DMS53 treated with DMSO at 0.1 percent for 48 hours (cell line): ENCODE measurements around the gene SOX5.

Experiments
- DNase-seq: peaks from one replicate; lab custom pipeline; 2025; ENCODE audit not compliant: unreplicated experiment; lab: John Stamatoyannopoulos, UW

The SOX5 gene

DNA sequence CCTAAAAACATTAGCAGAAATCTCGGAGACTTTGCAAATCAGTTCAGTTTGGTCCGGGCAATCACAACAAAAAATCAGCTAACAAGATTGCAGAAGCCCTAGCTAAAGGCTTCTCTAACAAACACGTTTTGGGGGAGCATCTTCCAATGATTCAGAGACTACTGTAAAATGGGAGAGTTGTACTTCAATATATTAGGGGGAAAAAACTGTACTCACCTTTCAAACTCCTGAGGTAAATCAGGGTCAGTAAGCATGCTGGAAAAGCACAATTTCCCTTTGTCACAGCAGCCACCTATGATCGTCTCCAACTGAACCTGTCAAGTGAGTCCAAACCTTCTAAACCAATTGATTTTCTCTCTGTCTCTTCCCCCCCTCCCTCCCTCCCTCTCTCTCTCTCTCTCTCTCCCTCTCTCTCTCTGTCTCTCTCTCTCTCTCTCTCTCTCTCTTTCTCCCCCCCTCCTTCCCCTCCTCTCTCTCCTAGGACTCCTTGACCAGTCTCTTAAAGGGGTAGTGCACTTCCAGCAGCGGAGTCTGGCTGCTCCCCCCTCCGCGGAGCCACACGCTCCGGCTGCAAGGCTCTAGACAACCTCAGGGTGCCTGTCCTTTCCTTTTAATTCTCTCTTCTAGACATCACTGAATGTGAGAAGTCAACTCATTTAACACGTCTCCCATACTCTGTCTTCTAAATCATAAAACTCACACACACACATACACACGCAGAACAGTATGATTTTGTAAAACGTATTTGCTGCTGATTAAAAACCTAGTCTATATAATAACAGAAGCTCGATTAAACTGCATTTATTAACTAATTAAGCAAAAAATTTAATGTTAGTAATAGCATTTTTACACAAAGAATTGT, at the start of gene SOX5:
Gene SOX5 (minus strand): TSS at position 323 of the 862 bp plus-strand sequence. CDS start 69 bp downstream, at position 254.
- DNase-seq = peak; percentile 100

- no peak for DNase-seq
Observed at GRCh38 chr12:23987046-23987445, 37.6 kb upstream of the SOX5 start.

- DNase-seq = no peak
Observed at GRCh38 chr12:23980826-23981225, 31.4 kb upstream of the SOX5 start.

GRCh38 chr12:23964812-23965211, 15.3 kb upstream of the SOX5 start:
- no peak for DNase-seq

DNA sequence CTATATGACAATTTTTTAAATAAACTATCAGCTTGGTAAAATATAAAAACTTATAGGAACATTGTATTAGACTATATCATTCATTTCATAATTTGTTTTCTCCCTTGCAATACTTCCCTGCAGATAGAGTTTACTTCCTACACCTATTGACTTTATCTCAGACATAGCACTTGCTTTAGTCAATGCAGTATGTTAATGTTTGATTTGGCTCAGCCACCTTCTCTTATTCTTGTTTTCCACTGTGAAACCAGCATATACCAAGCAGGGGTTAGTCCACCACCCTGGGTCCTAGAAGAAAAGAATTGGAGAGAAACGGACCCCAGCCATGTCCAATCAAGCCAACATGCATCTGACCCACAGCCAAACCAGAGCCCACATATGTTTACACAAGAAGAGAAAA, 10.4 kb upstream of the SOX5 start:
- peak; percentile 75 for DNase-seq

- DNase-seq = peak; percentile 71
Observed at GRCh38 chr12:23954332-23954731, 4.9 kb upstream of the SOX5 start.

- DNase-seq = no peak
Observed at GRCh38 chr12:23952071-23952470, 2.6 kb upstream of the SOX5 start.

DNA sequence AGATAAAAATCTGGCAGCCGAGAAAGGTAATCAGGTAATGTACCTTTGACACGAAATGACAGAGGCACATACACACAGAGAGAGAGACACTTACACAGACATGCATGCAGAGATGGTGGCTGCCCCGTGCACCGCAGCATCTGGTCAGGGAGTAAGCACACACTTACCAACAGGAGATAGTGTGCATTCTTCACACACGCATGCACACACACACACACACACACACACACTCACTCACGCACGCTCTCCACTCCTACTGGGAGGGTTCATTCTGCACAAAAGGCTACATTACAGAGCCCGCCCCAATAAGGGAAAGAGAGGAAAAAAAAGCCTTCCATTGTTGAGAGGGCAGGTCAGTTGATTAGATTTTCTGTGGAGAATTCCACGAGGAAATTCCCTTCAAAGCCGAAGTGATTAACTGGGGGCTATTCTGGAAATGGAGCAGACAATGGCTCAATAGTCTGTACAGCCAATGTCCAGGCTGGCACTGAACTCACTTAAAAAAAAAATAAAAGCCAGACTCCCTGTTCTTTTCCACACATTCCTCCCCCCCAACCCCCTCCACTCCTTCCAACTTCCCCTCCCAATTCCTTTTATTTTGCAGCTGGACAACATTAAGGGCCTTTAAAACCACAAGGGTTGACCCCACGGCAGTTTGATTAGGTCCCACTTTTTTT, 1.4 kb upstream of the SOX5 start:
- no peak for DNase-seq

DNA sequence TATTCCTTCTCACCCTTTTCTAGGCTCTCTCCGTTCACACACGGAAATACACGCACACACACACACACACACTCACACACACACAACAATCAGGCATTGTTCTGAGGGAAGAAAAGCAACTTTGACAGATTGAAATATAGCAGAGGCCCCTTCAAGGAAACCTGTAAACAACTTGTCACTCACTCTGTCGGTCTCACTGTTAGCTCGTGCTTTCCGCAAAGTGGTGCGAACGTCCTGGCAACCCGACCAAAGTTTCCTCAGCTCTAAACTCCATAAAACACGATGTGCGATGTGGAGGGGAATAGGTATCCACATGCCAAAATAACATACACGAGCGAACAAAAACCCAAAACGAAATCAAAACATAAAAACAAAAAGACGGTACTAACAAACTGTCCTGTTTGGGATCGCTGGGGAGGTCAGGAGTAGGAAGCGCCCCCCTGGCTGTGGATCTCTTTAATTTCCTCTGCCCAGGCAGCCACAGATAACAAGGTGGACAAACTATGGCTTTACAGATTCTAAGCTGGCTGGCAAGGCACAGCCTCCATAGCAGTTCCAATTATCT, 822 bp upstream of the SOX5 start:
- DNase-seq = peak; percentile 99

DNA sequence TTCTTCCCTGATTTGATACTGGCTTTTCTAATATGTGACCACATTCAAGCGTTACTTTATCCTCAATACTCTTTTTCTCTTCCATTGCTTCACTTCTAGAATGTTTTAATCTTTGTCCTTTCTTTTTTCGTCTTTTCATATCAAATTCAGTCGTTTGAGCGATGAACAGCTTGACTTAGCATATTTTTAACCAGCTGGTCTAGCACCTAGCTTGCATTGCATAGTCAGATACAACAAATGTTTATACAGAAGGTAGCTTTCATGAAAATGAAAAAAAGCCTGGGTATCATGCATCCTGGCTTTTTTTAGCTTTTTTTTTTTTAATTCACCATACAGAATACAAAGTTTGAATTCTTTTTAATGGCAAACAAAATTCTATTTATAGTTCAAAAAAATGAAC, 1.2 kb downstream of the SOX5 start:
- DNase-seq = peak; percentile 80

DNA sequence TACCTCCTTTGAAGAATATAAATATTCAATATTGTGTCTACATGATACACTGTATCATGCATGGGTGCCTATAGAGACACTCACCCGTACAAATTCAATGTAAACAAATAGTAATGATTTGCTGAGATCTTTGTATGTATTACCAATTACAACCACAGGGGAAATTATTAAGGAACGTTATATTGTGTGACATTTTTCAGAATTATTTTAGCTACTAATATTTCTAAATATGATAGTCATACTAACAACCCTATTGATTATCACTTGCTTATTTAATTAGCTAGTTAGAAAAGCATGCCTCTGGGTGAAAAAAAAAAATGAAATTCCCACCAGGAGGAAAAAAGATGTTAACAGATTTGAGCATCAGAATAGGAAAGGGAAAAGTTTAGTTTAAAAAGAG, 2.1 kb downstream of the SOX5 start:
- peak; percentile 65 for DNase-seq

- DNase-seq = no peak
Observed at GRCh38 chr12:23945249-23945648, 4.2 kb downstream of the SOX5 start.

GRCh38 chr12:23944067-23944466, 5.4 kb downstream of the SOX5 start:
- no peak for DNase-seq

GRCh38 chr12:23942841-23943240, 6.6 kb downstream of the SOX5 start:
- DNase-seq = no peak

- no peak for DNase-seq
Observed at GRCh38 chr12:23941780-23942179, 7.7 kb downstream of the SOX5 start.

GRCh38 chr12:23938422-23938821, 11.0 kb downstream of the SOX5 start:
- DNase-seq = no peak

GRCh38 chr12:23931176-23931575, 18.3 kb downstream of the SOX5 start:
- no peak for DNase-seq

DNA sequence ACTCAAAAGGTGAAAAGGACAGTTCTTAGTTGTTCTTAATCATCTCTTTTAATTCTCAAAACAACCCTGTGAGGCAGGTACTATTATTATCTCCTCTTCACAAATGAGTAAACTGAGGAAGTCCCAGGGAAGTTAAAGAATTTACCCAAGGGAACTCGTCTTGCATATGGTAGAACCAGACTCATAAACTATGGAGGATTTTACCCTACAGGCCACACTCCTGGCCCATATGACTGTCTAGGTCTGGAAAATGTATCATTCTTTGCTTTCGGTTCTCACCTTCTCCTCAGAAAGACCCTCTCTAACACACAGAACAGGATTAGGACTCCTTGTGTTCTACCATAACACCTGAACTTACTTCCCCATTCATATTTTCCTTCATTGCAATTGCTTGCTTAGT, 18.9 kb downstream of the SOX5 start:
- DNase-seq = no peak

DNA sequence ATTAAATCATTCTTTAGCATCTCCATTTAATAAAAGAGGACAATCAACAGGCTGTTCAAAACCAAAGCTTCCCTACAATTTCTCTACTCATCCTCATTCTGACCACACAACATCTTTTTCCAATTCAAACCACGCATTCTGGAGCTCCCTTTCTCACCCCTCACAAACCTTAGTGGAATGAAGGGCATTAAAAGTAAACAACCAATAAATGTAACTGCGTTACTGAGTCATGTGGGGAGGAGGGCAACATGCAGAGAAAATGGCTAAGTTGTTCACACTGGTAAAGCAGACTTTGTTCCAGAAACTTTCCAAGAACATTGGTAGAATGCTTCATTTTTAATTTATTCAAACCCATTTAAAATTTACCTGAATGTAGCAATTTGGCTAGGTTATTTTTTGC, 19.6 kb downstream of the SOX5 start:
- DNase-seq = no peak

DNA sequence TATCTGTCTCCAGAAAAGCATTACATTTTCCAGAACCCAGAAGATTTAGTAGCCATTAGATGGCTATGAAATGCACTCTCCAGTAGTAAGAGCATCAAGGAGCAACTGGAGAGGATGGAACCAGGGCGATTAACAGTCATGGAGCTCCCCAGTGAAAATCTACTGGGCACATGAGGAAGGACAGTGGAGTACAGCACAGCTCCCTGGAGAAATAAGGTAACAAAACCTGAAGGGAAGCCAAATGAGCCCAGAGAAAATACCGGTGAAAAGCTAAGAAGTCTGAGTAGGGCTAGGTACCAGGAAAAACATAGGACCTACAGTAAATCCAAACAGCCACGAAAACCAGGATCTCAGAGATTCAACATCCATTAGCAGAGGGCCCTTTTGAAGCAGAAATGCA, 21.6 kb downstream of the SOX5 start:
- no peak for DNase-seq

- DNase-seq = no peak
Observed at GRCh38 chr12:23921099-23921856, 28.2 kb downstream of the SOX5 start.
